Activated CD4-positive, alpha-beta T cell treated with anti-CD3 and anti-CD28 coated beads, Interleukin-2, amount 10 ng/mL, durations not matched to agents 7 days and 5 days (primary cell): ENCODE results near the gene MAN2C1. TPM values are rescaled to one million over a fixed set of nuclear protein-coding genes. Genes with fewer than 3 reads are reported as not detected.
A peak's percentile ranks its signal among the peaks of the same experiment; 100 is the strongest.

ENCODE experiments used
- CTCF ChIA-PET: fragments of 350-600 bp; sonication (Branson Sonifier 250); formaldehyde crosslinking; loops from one replicate; lab custom pipeline; 2021; ENCODE audit warnings: antibody characterized with exemption; lab: Charles Lee
- POLR2A ChIA-PET: fragments of 350-600 bp; sonication (Branson Sonifier 250); formaldehyde crosslinking; loops from one replicate; lab custom pipeline; 2021; ENCODE audit warnings: antibody characterized with exemption; lab: Charles Lee
- DNase-seq: peaks from one replicate; pipeline ENCODE4 v3.0.0-alpha.2; 2020
- H3K27ac Mint-ChIP-seq: one replicate; pipeline ENCODE4 v1.8.0; 2021; ENCODE audit warnings: mild to moderate bottlenecking, moderate library complexity, mixed read lengths
- H3K27me3 Mint-ChIP-seq: one replicate; pipeline ENCODE4 v1.8.0; 2021; ENCODE audit warnings: mixed read lengths
- H3K36me3 Mint-ChIP-seq: one replicate; pipeline ENCODE4 v1.8.0; 2021; ENCODE audit warnings: low read depth, mixed read lengths
- H3K4me1 Mint-ChIP-seq: one replicate; pipeline ENCODE4 v1.8.0; 2021; ENCODE audit warnings: mixed read lengths
- H3K4me3 Mint-ChIP-seq: one replicate; pipeline ENCODE4 v1.8.0; 2021; ENCODE audit warnings: mild to moderate bottlenecking, moderate library complexity, mixed read lengths
- H3K9me3 Mint-ChIP-seq: one replicate; pipeline ENCODE4 v1.8.0; 2021; ENCODE audit warnings: mixed read lengths
- total RNA-seq, 2 experiments: library from RNA; stranded (reverse); gene quantifications; one replicate each; pipeline ENCODE4 v1.2.3, GENCODE V29; 2021

MAN2C1 gene
- total RNA-seq, 2 experiments from 2014 or later, result 151 to 205 TPM

GRCh38 chr15:75360391-75360790 is 8.0 kb downstream of the MAN2C1 start:
- H3K27ac Mint-ChIP-seq, result peak overlapping the region; percentile 55
- DNase-seq, result no peak
- peaks cover 5% of the 10 kb centered on the region for H3K4me1 Mint-ChIP-seq
- no peak overlapping the region for H3K4me3 Mint-ChIP-seq
- no peaks in the 10 kb centered on the region for H3K9me3 Mint-ChIP-seq
- H3K36me3 Mint-ChIP-seq, result peaks cover 9% of the 10 kb centered on the region
- H3K27me3 Mint-ChIP-seq, result no peaks in the 10 kb centered on the region
- POLR2A ChIA-PET, result no interaction called here
- CTCF ChIA-PET, result interaction anchor here (1.5 kb wide), 1 partner anchor 10 kb away, joined by 3 read pairs; no protein-coding TSS in a partner anchor

DNA sequence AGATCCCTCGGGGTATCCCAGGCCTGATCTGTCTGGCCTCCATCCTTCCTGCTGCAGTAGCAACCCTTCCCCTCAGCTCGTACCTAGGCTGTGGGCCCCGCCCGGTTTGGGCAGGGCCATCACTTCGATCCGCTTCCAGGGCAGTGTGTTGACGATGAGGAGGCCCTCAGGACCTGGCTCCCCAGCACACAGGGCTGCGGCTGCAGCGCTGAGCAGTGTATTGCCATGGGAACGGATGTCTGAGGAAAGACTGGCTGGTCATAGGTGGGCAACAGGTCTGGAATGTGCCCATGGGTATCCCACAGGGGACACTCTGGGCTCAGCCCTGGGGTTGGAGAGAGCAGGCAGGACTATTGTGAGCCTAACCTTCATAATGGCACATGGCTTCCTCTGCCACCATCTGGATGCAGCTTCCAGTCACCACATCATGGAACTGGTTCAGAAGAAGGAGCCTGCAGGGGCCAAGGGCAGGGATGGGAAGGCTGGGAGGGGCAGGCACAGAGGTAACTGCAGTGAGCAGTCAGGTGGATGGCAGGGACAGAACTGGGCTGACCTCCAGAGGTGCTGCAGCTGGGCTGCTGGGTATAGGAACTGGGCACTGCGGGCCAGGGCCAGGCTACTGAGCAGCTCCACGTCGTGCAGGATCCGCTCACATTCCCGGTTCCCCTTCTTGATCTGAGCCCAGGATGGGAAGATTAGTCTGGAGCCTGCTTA is 8.7 kb downstream of the MAN2C1 start:
- H3K27me3 Mint-ChIP-seq, result no peaks in the 10 kb centered on the region
- no peak overlapping the region for H3K4me3 Mint-ChIP-seq
- ChIA-PET POLR2A (no interaction called here), CTCF (interaction anchor here (0.9 to 1.5 kb wide), 2 partner anchors 9 kb away, joined by 3 read pairs; partner anchors contain the start of gene MAN2C1)
- no peak overlapping the region for H3K27ac Mint-ChIP-seq
- no peak for DNase-seq
- no peaks in the 10 kb centered on the region for H3K9me3 Mint-ChIP-seq
- peaks cover 9% of the 10 kb centered on the region for H3K36me3 Mint-ChIP-seq
- peaks cover 5% of the 10 kb centered on the region for H3K4me1 Mint-ChIP-seq

- no peak for DNase-seq
- H3K27me3 Mint-ChIP-seq, result no peaks in the 10 kb centered on the region
- no peaks in the 10 kb centered on the region for H3K9me3 Mint-ChIP-seq
- H3K4me3 Mint-ChIP-seq, result no peak overlapping the region
- ChIA-PET CTCF (interaction anchor here (0.9 to 1.5 kb wide), 2 partner anchors 8 to 9 kb away, joined by 3 read pairs; partner anchors contain the start of gene MAN2C1), POLR2A (no interaction called here)
- peaks cover 5% of the 10 kb centered on the region for H3K4me1 Mint-ChIP-seq
- peaks cover 9% of the 10 kb centered on the region for H3K36me3 Mint-ChIP-seq
- H3K27ac Mint-ChIP-seq, result no peak overlapping the region
Observed at GRCh38 chr15:75358771-75359536, 9.5 kb downstream of the MAN2C1 start.

GRCh38 chr15:75357976-75358673 is 10.3 kb downstream of the MAN2C1 start:
- peaks cover 8% of the 10 kb centered on the region for H3K36me3 Mint-ChIP-seq
- DNase-seq, result no peak
- H3K27ac Mint-ChIP-seq, result no peak overlapping the region
- CTCF ChIA-PET, result no interaction called here
- no peaks in the 10 kb centered on the region for H3K9me3 Mint-ChIP-seq
- POLR2A ChIA-PET, result no interaction called here
- peaks cover 5% of the 10 kb centered on the region for H3K4me1 Mint-ChIP-seq
- no peaks in the 10 kb centered on the region for H3K27me3 Mint-ChIP-seq
- no peak overlapping the region for H3K4me3 Mint-ChIP-seq

- CTCF ChIA-PET, result interaction anchor here (0.6 to 1.3 kb wide), 3 partner anchors 9 to 333 kb away, joined by 3 to 5 read pairs (median 3); no protein-coding TSS in a partner anchor
- Mint-ChIP-seq H3K9me3 (no peaks in the 10 kb centered on the region), H3K4me3 (no peak overlapping the region), H3K36me3 (peaks cover 10% of the 10 kb centered on the region), H3K27me3 (no peaks in the 10 kb centered on the region), H3K27ac (no peak overlapping the region), H3K4me1 (peaks cover 3% of the 10 kb centered on the region)
- POLR2A ChIA-PET, result no interaction called here
- no peak for DNase-seq
Observed at GRCh38 chr15:75356517-75356916, 11.9 kb downstream of the MAN2C1 start.

GRCh38 chr15:75356006-75356405 is 12.4 kb downstream of the MAN2C1 start:
- no peak overlapping the region for H3K27ac Mint-ChIP-seq
- peaks cover 14% of the 10 kb centered on the region for H3K36me3 Mint-ChIP-seq
- no peaks in the 10 kb centered on the region for H3K27me3 Mint-ChIP-seq
- H3K4me3 Mint-ChIP-seq, result no peak overlapping the region
- H3K4me1 Mint-ChIP-seq, result peaks cover 5% of the 10 kb centered on the region
- ChIA-PET CTCF (interaction anchor here (1.1 to 1.3 kb wide), 2 partner anchors 8 to 10 kb away, joined by 3 to 5 read pairs; no protein-coding TSS in a partner anchor), POLR2A (no interaction called here)
- no peaks in the 10 kb centered on the region for H3K9me3 Mint-ChIP-seq
- no peak for DNase-seq

GRCh38 chr15:75355369-75355768 is 13.0 kb downstream of the MAN2C1 start:
- DNase-seq, result no peak
- Mint-ChIP-seq H3K27ac (no peak overlapping the region), H3K27me3 (no peaks in the 10 kb centered on the region), H3K4me3 (no peak overlapping the region), H3K4me1 (peaks cover 10% of the 10 kb centered on the region), H3K9me3 (peaks cover 4% of the 10 kb centered on the region), H3K36me3 (peaks cover 20% of the 10 kb centered on the region)
- POLR2A ChIA-PET, result interaction anchor here (0.6 kb wide), 1 partner anchor 8 kb away, joined by 4 read pairs; no protein-coding TSS in a partner anchor
- CTCF ChIA-PET, result no interaction called here

DNA sequence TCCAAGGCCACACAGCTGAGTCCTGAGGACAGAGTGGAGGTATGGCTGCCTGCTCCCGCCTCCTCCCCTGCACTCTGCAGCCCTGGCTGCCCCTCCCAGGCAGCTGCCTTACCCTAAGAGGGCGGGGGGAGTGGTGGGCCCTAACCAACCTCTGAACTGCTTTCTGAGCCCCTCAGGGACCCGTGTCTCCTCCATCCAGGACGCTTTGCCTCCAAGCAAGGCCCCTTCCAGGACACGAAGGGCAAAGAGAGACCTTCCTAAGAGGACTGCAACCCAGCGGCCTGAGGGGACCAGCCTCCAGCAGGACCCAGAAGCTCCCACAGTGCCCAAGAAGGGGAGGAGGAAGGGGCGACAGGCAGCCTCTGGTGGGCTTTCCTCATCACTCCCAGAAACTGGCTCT is 14.0 kb downstream of the MAN2C1 start:
- DNase-seq, result no peak
- ChIA-PET POLR2A (no interaction called here), CTCF (no interaction called here)
- Mint-ChIP-seq H3K9me3 (peaks cover 12% of the 10 kb centered on the region), H3K4me1 (peaks cover 18% of the 10 kb centered on the region), H3K4me3 (no peak overlapping the region), H3K36me3 (peaks cover 26% of the 10 kb centered on the region), H3K27me3 (peaks cover 3% of the 10 kb centered on the region), H3K27ac (no peak overlapping the region)

DNA sequence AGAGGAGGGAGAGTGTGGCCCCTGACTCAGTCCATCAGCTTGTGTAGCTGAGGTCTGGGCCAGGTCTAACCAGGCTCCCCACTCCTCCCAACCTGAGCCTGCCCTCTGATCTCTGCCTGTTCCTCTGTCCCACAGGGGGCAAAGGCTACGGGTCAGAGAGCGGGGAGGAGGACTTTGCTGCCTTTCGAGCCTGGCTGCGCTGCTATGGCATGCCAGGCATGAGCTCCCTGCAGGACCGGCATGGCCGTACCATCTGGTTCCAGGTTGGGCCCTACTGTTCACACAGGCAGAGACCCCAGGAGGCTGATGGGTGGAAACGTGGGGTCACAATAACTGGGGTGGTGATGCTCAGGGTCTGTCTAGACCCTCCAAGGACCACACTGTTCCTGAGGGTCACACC is 14.8 kb downstream of the MAN2C1 start:
- Mint-ChIP-seq H3K36me3 (peaks cover 29% of the 10 kb centered on the region), H3K4me1 (peaks cover 23% of the 10 kb centered on the region), H3K9me3 (peaks cover 12% of the 10 kb centered on the region), H3K27me3 (peaks cover 3% of the 10 kb centered on the region), H3K27ac (no peak overlapping the region), H3K4me3 (no peak overlapping the region)
- no peak for DNase-seq
- ChIA-PET CTCF (interaction anchor here (2.0 kb wide), 1 partner anchor 14 kb away, joined by 13 read pairs; the partner anchor contains the start of gene MAN2C1), POLR2A (no interaction called here)

DNA sequence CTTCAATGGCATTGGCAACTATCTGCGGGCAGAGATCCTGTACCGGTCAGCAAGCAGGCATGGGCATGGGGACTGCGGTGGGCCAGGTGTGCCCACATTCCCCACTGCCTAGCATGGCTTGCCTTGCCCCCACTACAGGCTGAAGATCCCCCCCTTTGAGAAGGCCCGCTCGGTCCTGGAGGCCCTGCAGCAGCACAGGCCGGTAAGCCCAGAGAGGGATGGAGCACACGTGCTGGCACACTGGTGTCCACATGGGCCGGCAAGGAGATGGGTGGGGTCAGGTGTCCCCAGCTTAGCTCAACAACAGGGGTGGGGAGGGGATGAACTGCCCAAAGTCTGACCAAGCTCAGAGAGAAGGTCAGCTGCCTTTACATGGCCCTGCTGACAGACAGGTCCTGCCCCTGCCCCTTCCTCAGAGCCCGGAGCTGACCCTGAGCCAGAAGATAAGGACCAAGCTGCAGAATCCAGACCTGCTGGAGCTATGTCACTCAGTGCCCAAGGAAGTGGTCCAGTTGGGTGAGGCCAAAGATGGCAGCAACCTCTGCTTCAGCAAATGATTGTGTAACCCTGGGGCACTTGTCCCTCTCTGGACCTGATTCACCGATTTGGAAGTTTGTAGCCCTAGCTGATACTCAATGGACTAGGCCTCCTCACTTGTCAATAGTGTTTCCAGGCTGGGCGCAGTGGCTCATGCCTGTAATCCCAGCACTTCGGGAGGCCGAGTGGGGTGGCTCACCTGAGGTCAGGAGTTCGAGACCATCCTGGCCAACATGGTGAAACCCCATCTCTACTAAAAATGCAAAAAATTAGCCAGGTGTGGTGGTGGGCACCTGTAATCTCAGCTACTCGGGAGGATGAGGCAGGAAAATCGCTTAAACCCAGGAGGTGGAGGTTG is 16.0 kb downstream of the MAN2C1 start:
- H3K4me3 Mint-ChIP-seq, result no peak overlapping the region
- no peak for DNase-seq
- H3K4me1 Mint-ChIP-seq, result peaks cover 26% of the 10 kb centered on the region
- peaks cover 8% of the 10 kb centered on the region for H3K27me3 Mint-ChIP-seq
- peaks cover 12% of the 10 kb centered on the region for H3K9me3 Mint-ChIP-seq
- ChIA-PET POLR2A (no interaction called here), CTCF (interaction anchor here (0.6 to 2.0 kb wide), 4 partner anchors 9 to 139 kb away, joined by 3 to 13 read pairs (median 6); partner anchors contain the start of gene MAN2C1)
- peaks cover 28% of the 10 kb centered on the region for H3K36me3 Mint-ChIP-seq
- H3K27ac Mint-ChIP-seq, result no peak overlapping the region

DNA sequence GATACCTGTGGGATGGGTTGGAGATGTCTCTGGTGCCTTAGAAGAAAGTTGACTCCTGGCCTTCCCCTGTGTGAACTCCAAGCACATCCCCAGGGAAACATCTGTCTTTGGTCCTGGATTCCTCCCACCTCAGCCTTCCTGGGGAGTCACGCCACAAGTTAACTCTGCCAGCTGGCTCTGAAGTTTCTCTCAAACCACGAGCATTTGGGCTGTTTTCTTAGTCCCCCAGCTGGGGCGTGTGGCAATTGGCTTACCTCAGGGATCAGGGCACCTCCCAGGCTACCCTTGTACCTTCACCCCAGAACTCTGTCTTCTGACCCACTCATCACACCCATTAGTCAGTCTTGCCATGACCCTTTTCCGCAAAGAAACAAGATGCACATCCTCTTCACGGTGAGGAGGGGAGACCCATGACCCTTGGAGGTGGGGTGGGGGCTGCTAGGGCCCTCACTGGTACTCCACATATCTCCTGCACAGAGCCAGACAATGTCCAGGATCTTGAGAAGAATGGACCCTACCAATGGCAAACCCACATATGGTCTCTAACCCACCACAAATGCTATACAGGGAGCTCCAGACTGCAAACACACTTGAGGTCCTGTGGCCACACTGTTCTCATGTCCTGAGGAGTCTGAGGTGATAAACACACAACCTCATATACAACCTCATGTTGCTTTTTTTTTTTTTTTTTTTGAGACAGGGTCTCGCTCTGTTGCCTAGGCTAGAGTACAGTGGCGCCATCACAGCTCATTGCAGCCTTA is 17.6 kb downstream of the MAN2C1 start:
- ChIA-PET POLR2A (no interaction called here), CTCF (interaction anchor here (1.3 to 1.9 kb wide), 2 partner anchors 9 to 17 kb away, joined by 3 to 7 read pairs; partner anchors contain the start of gene MAN2C1)
- peaks cover 14% of the 10 kb centered on the region for H3K9me3 Mint-ChIP-seq
- no peak overlapping the region for H3K4me3 Mint-ChIP-seq
- peaks cover 35% of the 10 kb centered on the region for H3K4me1 Mint-ChIP-seq
- H3K27ac Mint-ChIP-seq, result peak overlapping the region; percentile 97
- no peak for DNase-seq
- H3K36me3 Mint-ChIP-seq, result peaks cover 34% of the 10 kb centered on the region
- H3K27me3 Mint-ChIP-seq, result peaks cover 21% of the 10 kb centered on the region
